B cell (primary cell): Measurements from ENCODE around the gene LHX5.

Experiments used
- EZH2 ChIP-seq: IDR thresholded peaks from 2 replicates; pipeline ENCODE4 v1.6.1; 2012; ENCODE audit warnings: borderline replicate concordance, low read depth, mild to moderate bottlenecking, moderate library complexity, low read length; ENCODE audit not compliant: insufficient read depth, poor library complexity, severe bottlenecking
- TF ChIP-seq, protein P1 (sequence below): fragments of 200-600 bp; IDR thresholded peaks from one replicate; pipeline ENCODE4 v1.8.0; 2022; ENCODE audit warnings: antibody characterized with exemption, mild to moderate bottlenecking

DNA sequence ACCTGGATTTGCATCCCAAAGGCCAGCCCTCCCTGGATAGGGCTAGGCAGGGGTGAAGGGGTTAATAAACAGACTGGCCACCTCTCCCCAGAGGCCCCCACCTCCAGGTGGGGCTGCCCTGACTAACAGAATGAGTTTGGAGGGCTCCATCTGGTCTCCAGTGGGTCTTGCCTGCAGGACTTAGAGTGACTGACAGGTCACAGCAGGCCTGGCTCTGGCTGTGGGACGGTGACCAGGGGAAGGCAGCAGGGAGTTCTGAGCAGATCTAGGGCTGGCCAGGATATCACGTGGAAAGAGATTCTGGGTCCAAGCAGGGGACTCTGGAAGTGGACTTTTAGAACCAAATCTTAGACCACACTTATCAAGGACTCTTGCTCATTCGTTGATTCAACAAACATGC lies 40.9 kb upstream of the LHX5 start:
- TF ChIP-seq, protein P1, sequence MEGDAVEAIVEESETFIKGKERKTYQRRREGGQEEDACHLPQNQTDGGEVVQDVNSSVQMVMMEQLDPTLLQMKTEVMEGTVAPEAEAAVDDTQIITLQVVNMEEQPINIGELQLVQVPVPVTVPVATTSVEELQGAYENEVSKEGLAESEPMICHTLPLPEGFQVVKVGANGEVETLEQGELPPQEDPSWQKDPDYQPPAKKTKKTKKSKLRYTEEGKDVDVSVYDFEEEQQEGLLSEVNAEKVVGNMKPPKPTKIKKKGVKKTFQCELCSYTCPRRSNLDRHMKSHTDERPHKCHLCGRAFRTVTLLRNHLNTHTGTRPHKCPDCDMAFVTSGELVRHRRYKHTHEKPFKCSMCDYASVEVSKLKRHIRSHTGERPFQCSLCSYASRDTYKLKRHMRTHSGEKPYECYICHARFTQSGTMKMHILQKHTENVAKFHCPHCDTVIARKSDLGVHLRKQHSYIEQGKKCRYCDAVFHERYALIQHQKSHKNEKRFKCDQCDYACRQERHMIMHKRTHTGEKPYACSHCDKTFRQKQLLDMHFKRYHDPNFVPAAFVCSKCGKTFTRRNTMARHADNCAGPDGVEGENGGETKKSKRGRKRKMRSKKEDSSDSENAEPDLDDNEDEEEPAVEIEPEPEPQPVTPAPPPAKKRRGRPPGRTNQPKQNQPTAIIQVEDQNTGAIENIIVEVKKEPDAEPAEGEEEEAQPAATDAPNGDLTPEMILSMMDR: no peak
- no peak for TF ChIP-seq EZH2
